K562 (cell line): ENCODE results near the gene DEPDC1B. TPM values are rescaled to one million over a fixed set of nuclear protein-coding genes. Genes with fewer than 3 reads are reported as not detected.

Source experiments
- ATAC-seq: fragments of 200-7000 bp; cut with Tn5 transposase; 3 replicates; pipeline ENCODE4 v1.9.1; 2020; ENCODE audit warnings: moderate library complexity
- BruUV-seq: library from RNA; stranded (reverse); fragments of 400-500 nt; replicated peaks from 2 replicates; lab custom pipeline; 2021; lab: Mats Ljungman, UMichigan
- CTCF ChIA-PET: fragments of 300-600 bp; formaldehyde crosslinking; extraction: SDS; loops from one replicate; lab custom pipeline; 2021; ENCODE audit warnings: low intra/inter-chr PET ratio; lab: Yijun Ruan, JAX
- POLR2A ChIA-PET: fragments of 300-600, 350-650 bp; sonication (Branson Sonifier 250); formaldehyde crosslinking; extraction: SDS; loops from one replicate; lab custom pipeline; 2021; ENCODE audit warnings: antibody characterized with exemption, inconsistent platforms; lab: Yijun Ruan, JAX
- DNase-seq, 4 experiments: peaks; one replicate each; pipeline versions ENCODE4 v3.0.0 to v3.0.0-alpha.2; 2011 to 2018; ENCODE audit warnings: low spot score in 3 of 4, mixed read lengths in 3 of 4; ENCODE audit errors: extremely low read depth in 1 of 4
- FAIRE-seq: peaks from 2 replicates; lab custom pipeline; 2011; peaks lifted over from hg19 to GRCh38; lab: Jason Lieb, UNC
- H2AFZ ChIP-seq: 2 replicates; pipeline ENCODE4 v1.6.0; 2011; ENCODE audit warnings: low read depth, low read length, control low read depth, inconsistent platforms
- H3K27ac ChIP-seq: fragments of 200-600 bp; 3 replicates; pipeline ENCODE4 v1.8.0; 2011; ENCODE audit warnings: low read depth, mild to moderate bottlenecking, control low read depth, inconsistent platforms, low read length, moderate library complexity, mixed read lengths; ENCODE audit errors: extremely low read depth
- H3K27me3 ChIP-seq, 2 experiments: fragments of 300-600 bp in 1 of 2; 2 replicates in 1 of 2; 3 replicates in 1 of 2; pipeline versions ENCODE4 v1.6.0 to v1.8.0; 2011; ENCODE audit warnings: inconsistent platforms in 2 of 2, low read length in 2 of 2, mild to moderate bottlenecking in 1 of 2, mixed read lengths in 1 of 2, moderate library complexity in 1 of 2; ENCODE audit not compliant: control insufficient read depth in 2 of 2, insufficient read depth in 2 of 2
- H3K36me3 ChIP-seq: fragments of 300-600 bp; 3 replicates; pipeline ENCODE4 v1.8.0; 2011; ENCODE audit warnings: mild to moderate bottlenecking, low read length, inconsistent platforms; ENCODE audit not compliant: control insufficient read depth, insufficient read depth
- H3K4me1 ChIP-seq, 2 experiments: fragments of 200-600 bp in 1 of 2; replicated peaks in 1 of 2; 2 replicates in 1 of 2; 3 replicates in 1 of 2; pipeline versions ENCODE4 v1.5.1 to v1.8.0; 2011; ENCODE audit warnings: inconsistent platforms in 2 of 2, low read length in 2 of 2, mild to moderate bottlenecking in 1 of 2, mixed read lengths in 1 of 2, moderate library complexity in 1 of 2; ENCODE audit not compliant: control insufficient read depth in 2 of 2, insufficient read depth in 2 of 2
- H3K4me2 ChIP-seq: 2 replicates; pipeline ENCODE4 v1.6.1; 2011; ENCODE audit warnings: low read length, control low read depth, inconsistent platforms, mixed read lengths; ENCODE audit not compliant: insufficient read depth
- H3K4me3 ChIP-seq: fragments of 200-600 bp; sonication (generic), shearing (Covaris generic); 2 replicates; pipeline ENCODE4 v1.5.1; 2016; ENCODE audit warnings: control low read depth, inconsistent platforms
- H3K79me2 ChIP-seq: fragments of 200-600 bp; 3 replicates; pipeline ENCODE4 v1.8.0; 2011; ENCODE audit warnings: low read length, inconsistent platforms; ENCODE audit not compliant: control insufficient read depth, insufficient read depth
- H3K9ac ChIP-seq, 2 experiments: 2 replicates each; pipeline versions ENCODE4 v1.6.0 to v1.6.1; 2011; ENCODE audit warnings: low read depth in 2 of 2, low read length in 2 of 2, control low read depth in 1 of 2, inconsistent platforms in 1 of 2, mild to moderate bottlenecking in 1 of 2, mixed read lengths in 1 of 2; ENCODE audit not compliant: insufficient read depth in 1 of 2
- H3K9me1 ChIP-seq: one replicate; pipeline ENCODE4 v1.6.0; 2011; ENCODE audit warnings: inconsistent platforms, mild to moderate bottlenecking, low read length, moderate library complexity; ENCODE audit not compliant: control insufficient read depth, insufficient read depth
- H3K9me3 ChIP-seq: replicated peaks from 2 replicates; pipeline ENCODE4 v1.5.1; 2011; ENCODE audit warnings: low read depth, low read length, inconsistent platforms; ENCODE audit not compliant: control insufficient read depth, insufficient read depth
- H4K20me1 ChIP-seq: replicated peaks from 2 replicates; pipeline ENCODE4 v1.6.1; 2011; ENCODE audit warnings: low read length, inconsistent platforms, mixed read lengths; ENCODE audit not compliant: control insufficient read depth, insufficient read depth
- COPS2 ChIP-seq: fragments of 450-650 bp; conservative IDR thresholded peaks from 2 replicates; pipeline ENCODE4 v1.6.1; 2016; ENCODE audit warnings: mild to moderate bottlenecking, moderate library complexity
- E2F6 ChIP-seq, 2 experiments: IDR thresholded peaks; 2 replicates each; pipeline ENCODE4 v1.6.1; 2011; ENCODE audit warnings: borderline replicate concordance in 1 of 2, control low read depth in 1 of 2, low read depth in 1 of 2, low read length in 1 of 2, mild to moderate bottlenecking in 1 of 2, mixed read lengths in 1 of 2, moderate library complexity in 1 of 2; ENCODE audit not compliant: insufficient read depth in 1 of 2, insufficient read length in 1 of 2, poor library complexity in 1 of 2, severe bottlenecking in 1 of 2; ENCODE audit errors: extremely low read depth in 1 of 2
- MTA3 ChIP-seq: fragments of 450-650 bp; formaldehyde crosslinking; IDR thresholded peaks from 2 replicates; pipeline ENCODE4 v1.6.1; 2017; ENCODE audit warnings: mild to moderate bottlenecking, borderline replicate concordance
- SAFB ChIP-seq: fragments of 200-400 bp; formaldehyde crosslinking; IDR thresholded peaks from 2 replicates; pipeline ENCODE4 v1.6.1; 2017; ENCODE audit warnings: low read depth, low read length, borderline replicate concordance
- THAP12 ChIP-seq: fragments of 250-450 bp; sonication (Bioruptor Pico); IDR thresholded peaks from 2 replicates; pipeline ENCODE4 v1.9.0; 2021; ENCODE audit warnings: mild to moderate bottlenecking, inconsistent platforms
- ZNF282 ChIP-seq: sonication (generic); formaldehyde crosslinking; IDR thresholded peaks from 2 replicates; pipeline ENCODE4 v1.8.1; 2023; ENCODE audit warnings: missing genetic modification reagents
- ZNF407 ChIP-seq: fragments of 450-650 bp; IDR thresholded peaks from 2 replicates; pipeline ENCODE4 v1.6.1; 2016; ENCODE audit warnings: low read depth
- ZNF696 ChIP-seq: fragments of 250-450 bp; sonication (Bioruptor Pico); conservative IDR thresholded peaks from 2 replicates; pipeline ENCODE4 v1.4.0; 2020; ENCODE audit warnings: mild to moderate bottlenecking, moderate library complexity
- WGBS: fragments of 100-300 bp; shearing (Covaris generic); methylation state at CpG from one replicate; pipeline ENCODE4 v1.1.6; 2016; ENCODE audit warnings: low coverage, mixed read lengths; ENCODE audit not compliant: insufficient coverage; ENCODE audit errors: missing lambda C conversion rate; 5-methylcytosine and 5-hydroxymethylcytosine counted together
- in situ Hi-C: fragments of 300-500 bp; cut with MboI; formaldehyde crosslinking; loops from 4 replicates; pipeline ENCODE4 v1.15.0; 2018; ENCODE audit warnings: inconsistent platforms, mixed read lengths
- intact Hi-C: fragments of 100-400 bp; cut with micrococcal nuclease; formaldehyde crosslinking; loops from 2 replicates; pipeline ENCODE4 v1.14.2; 2022
- polyA plus RNA-seq, 8 experiments: library from polyadenylated mRNA; depleted of rRNA in 4 of 8; stranded (reverse) in 5 of 8; unstranded in 3 of 8; fragments of >200 nt; fragmentation: Nextera tagmentation in 2 of 8; fragmentation: Illumina TruSeq in 1 of 8; extraction: Ambion mirVana in 2 of 8; extraction: Trizol in 1 of 8; gene quantifications; 2 replicates each; pipeline versions ENCODE4 v1.2.1 to v1.2.3, GENCODE V29; 2011 to 2014; ENCODE audit warnings: inconsistent platforms in 1 of 8, missing spikeins in 1 of 8
- total RNA-seq, 7 experiments: library from RNA; depleted of rRNA in 6 of 7; stranded (reverse); fragments of >200 nt in 6 of 7; fragmentation: Illumina TruSeq in 2 of 7; extraction: Trizol in 2 of 7; gene quantifications; 2 replicates each; pipeline versions ENCODE4 v1.2.1 to v1.2.3, GENCODE V29; 2011 to 2021; ENCODE audit warnings: low replicate concordance in 1 of 7

DEPDC1B gene
- total and polyA plus RNA-seq, 9 of the 15 experiments (the other 6 are each of a cell fraction or from before 2014, with no cell fraction given), result 36.0 to 67.2 (median 44.5) TPM

DNA sequence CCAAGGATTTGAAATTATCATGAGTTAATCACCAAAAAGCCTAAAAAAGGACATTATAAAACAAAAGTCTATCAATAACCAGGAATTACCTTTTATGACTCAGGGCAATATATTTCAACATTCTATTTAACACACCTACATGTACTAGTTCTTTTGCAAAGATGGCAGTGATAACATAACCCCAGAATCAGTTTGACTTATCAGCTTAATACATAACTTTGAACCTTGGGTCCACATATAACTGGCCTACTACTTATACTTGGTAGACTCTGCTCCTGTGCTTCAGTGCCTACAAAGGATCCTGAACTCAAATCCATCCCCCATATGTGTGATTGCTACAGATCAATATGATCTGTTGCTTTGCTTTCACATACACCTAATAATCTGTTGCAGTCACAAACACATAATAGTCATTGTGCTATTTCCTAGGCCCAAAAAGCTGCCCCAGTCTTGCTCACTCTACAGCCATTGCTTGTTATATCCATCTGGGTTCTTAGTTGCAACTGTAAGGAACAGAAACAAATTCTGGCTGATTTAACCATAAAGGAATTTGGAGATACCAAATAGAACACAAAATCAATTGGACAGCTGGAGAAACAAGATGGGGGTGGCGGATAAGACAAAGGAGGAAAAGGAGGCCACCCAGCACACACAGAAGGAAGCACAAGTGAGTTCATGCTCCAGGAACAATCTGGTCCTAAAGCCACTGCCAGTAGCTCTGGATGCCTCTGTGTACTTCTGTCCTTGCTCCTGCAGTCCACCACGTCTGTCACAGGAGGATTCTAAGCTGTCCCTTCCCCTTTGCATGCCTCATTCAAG lies 25.5 kb downstream of the DEPDC1B start:
- BruUV-seq, result no TSS peak
- intact Hi-C loops (loop anchor here (5.0 kb wide), 3 partner anchors 253 to 983 kb away; partner anchors contain the start of genes ERCC8 and NDUFAF2), in situ Hi-C loops (loop anchor here (10.0 to 25.0 kb wide), 2 partner anchors 263 to 860 kb away; partner anchors contain the start of genes ERCC8 and NDUFAF2)
- no peak overlapping the region for H2AFZ ChIP-seq
- H3K4me1 ChIP-seq, result peaks cover 5 to 10% of the 10 kb centered on the region in 2 experiments; a peak in 2 of 5 replicates
- H3K9me1 ChIP-seq, result no peaks in the 10 kb centered on the region
- DNase-seq (no peak), ATAC-seq (no peak), FAIRE-seq (no peak)
- WGBS, result 73% methylated on average over 2 of the region's 2 CpGs
- H3K79me2 ChIP-seq, result peaks cover 65% of the 10 kb centered on the region
- CTCF ChIA-PET, result no interaction called here
- no peak overlapping the region for H3K9ac ChIP-seq
- no peaks in the 10 kb centered on the region; the same call in 1 of the 2 replicates for H4K20me1 ChIP-seq
- no peaks in the 10 kb centered on the region for H3K27me3 ChIP-seq
- POLR2A ChIA-PET, result interaction anchor here (0.5 to 1.0 kb wide), 2 partner anchors 12 to 1325 kb away, joined by 3 to 4 read pairs; no protein-coding TSS in a partner anchor
- H3K4me2 ChIP-seq, result no peak overlapping the region
- peaks cover 4% of the 10 kb centered on the region; the same call in 2 of the 3 replicates for H3K36me3 ChIP-seq
- H3K9me3 ChIP-seq, result no peaks in the 10 kb centered on the region
- H3K27ac ChIP-seq, result no peak overlapping the region
- H3K4me3 ChIP-seq, result no peak overlapping the region
- TF ChIP-seq ZNF407 (no peak), COPS2 (no peak), SAFB (no peak), ZNF282 (CRISPR knock-in tag) (no peak), E2F6 (IDR thresholded peaks at IDR 0.05; ENCODE audit: borderline replicate concordance in 1 of 2, extremely low read depth in 1 of 2, insufficient read depth in 1 of 2, insufficient read length in 1 of 2, low read depth in 1 of 2, low read length in 1 of 2, poor library complexity in 1 of 2, severe bottlenecking in 1 of 2) (no peak), THAP12 (CRISPR knock-in tag) (no peak), MTA3 (no peak), ZNF696 (CRISPR knock-in tag) (no peak)
